Stimulated activated CD8-positive, alpha-beta memory T cell treated with anti-CD3 and anti-CD28 coated beads, Interleukin-15, amount 100 ng/mL, for 1 hour (primary cell): ENCODE results near the gene PNMA1.

Experiments used
- DNase-seq: peaks from one replicate; pipeline ENCODE4 v3.0.0-alpha.2; 2020; ENCODE audit warnings: low read depth

The PNMA1 gene

GRCh38 chr14:73713803-73714655, at the start of gene PNMA1:
TSS of gene PNMA1 (minus strand) at chr14:73714384. CDS start at chr14:73713639, 745 bp downstream.
- DNase-seq, result peak; percentile 58

GRCh38 chr14:73763396-73763795, 49.2 kb upstream of the PNMA1 start:
- no peak for DNase-seq

GRCh38 chr14:73762375-73762822, 48.2 kb upstream of the PNMA1 start:
- no peak for DNase-seq

GRCh38 chr14:73761618-73762355, 47.6 kb upstream of the PNMA1 start:
- no peak for DNase-seq

GRCh38 chr14:73760598-73761586, 46.7 kb upstream of the PNMA1 start:
- DNase-seq, result no peak

GRCh38 chr14:73759714-73760597, 45.8 kb upstream of the PNMA1 start:
- DNase-seq, result peak; percentile 91

- DNase-seq, result no peak
These were observed 45.1 kb upstream of the PNMA1 start for GRCh38 chr14:73759183-73759713.

- peak; percentile 51 for DNase-seq
These were observed 44.4 kb upstream of the PNMA1 start for GRCh38 chr14:73758392-73759182.

- no peak for DNase-seq
These were observed 43.8 kb upstream of the PNMA1 start for GRCh38 chr14:73757876-73758391.

- DNase-seq, result no peak
These were observed 43.2 kb upstream of the PNMA1 start for GRCh38 chr14:73757381-73757780.

- DNase-seq, result no peak
These were observed 41.3 kb upstream of the PNMA1 start for GRCh38 chr14:73755434-73756014.

- DNase-seq, result no peak
These were observed 40.8 kb upstream of the PNMA1 start for GRCh38 chr14:73754911-73755360.

- DNase-seq, result no peak
These were observed 40.0 kb upstream of the PNMA1 start for GRCh38 chr14:73753887-73754795.

GRCh38 chr14:73753124-73753886, 39.1 kb upstream of the PNMA1 start:
- DNase-seq, result no peak

- no peak for DNase-seq
These were observed 38.3 kb upstream of the PNMA1 start for GRCh38 chr14:73752297-73752992.

- no peak for DNase-seq
These were observed 37.0 kb upstream of the PNMA1 start for GRCh38 chr14:73751157-73751691.
